BJ (cell line): ENCODE results near the gene COQ8A. TPM values are rescaled to one million over a fixed set of nuclear protein-coding genes. Genes with fewer than 3 reads are reported as not detected.

Experiments
- CTCF ChIA-PET: fragments of 350-600 bp; formaldehyde crosslinking; extraction: SDS; loops from one replicate; lab custom pipeline; 2021; ENCODE audit warnings: antibody characterized with exemption, inconsistent platforms; lab: Yijun Ruan, JAX
- POLR2A ChIA-PET: fragments of 300-600 bp; sonication (Branson Sonifier 250); formaldehyde crosslinking; extraction: SDS; loops from one replicate; lab custom pipeline; 2021; ENCODE audit warnings: antibody characterized with exemption; lab: Charles Lee
- DNase-seq: peaks from one replicate; pipeline ENCODE4 v3.0.0-alpha.2; 2011; ENCODE audit warnings: low read depth
- H3K27me3 ChIP-seq: 2 replicates; pipeline ENCODE4 v1.6.0; 2011; ENCODE audit warnings: low read length; ENCODE audit not compliant: control insufficient read depth, insufficient read depth
- H3K36me3 ChIP-seq: 2 replicates; pipeline ENCODE4 v1.5.1; 2011; ENCODE audit warnings: low read length; ENCODE audit not compliant: control insufficient read depth, insufficient read depth
- H3K4me3 ChIP-seq: 2 replicates; pipeline ENCODE4 v1.5.1; 2011; ENCODE audit warnings: low read depth, mild to moderate bottlenecking, control low read depth, low read length
- CTCF ChIP-seq: IDR thresholded peaks from 2 replicates; pipeline ENCODE4 v1.5.1; 2011; ENCODE audit warnings: low read depth, mild to moderate bottlenecking, control low read depth, inconsistent platforms, low read length, moderate library complexity; ENCODE audit not compliant: insufficient read depth
- polyA plus RNA-seq: library from polyadenylated mRNA; depleted of rRNA; stranded (reverse); fragments of >200 nt; gene quantifications from 2 replicates; pipeline ENCODE4 v1.2.3, GENCODE V29; 2011

Gene COQ8A
- polyA plus RNA-seq, 1 experiment = 6.8 TPM

GRCh38 chr1:226989085-226989920 lies 49.2 kb downstream of the COQ8A start:
- Histone ChIP-seq H3K27me3 (no peaks in the 10 kb centered on the region), H3K36me3 (peaks cover 12% of the 10 kb centered on the region), H3K4me3 (no peak overlapping the region)
- ChIA-PET CTCF (no interaction called here), POLR2A (no interaction called here)
- no peak for TF ChIP-seq CTCF
- DNase-seq = no peak

GRCh38 chr1:226990133-226990716 lies 50.1 kb downstream of the COQ8A start:
- H3K36me3 ChIP-seq = peaks cover 15% of the 10 kb centered on the region
- DNase-seq = no peak
- H3K27me3 ChIP-seq = no peaks in the 10 kb centered on the region
- ChIA-PET POLR2A (no interaction called here), CTCF (no interaction called here)
- TF ChIP-seq CTCF = no peak
- H3K4me3 ChIP-seq = no peak overlapping the region

GRCh38 chr1:226991920-226992319 lies 51.8 kb downstream of the COQ8A start:
- CTCF ChIA-PET = no interaction called here
- H3K36me3 ChIP-seq = peaks cover 16% of the 10 kb centered on the region

GRCh38 chr1:226993814-226994585 lies 53.9 kb downstream of the COQ8A start:
- ChIA-PET CTCF (interaction anchor here (1.0 kb wide), 1 partner anchor 50 kb away, joined by 4 read pairs; no protein-coding TSS in a partner anchor), POLR2A (no interaction called here)
- DNase-seq = no peak
- no peak for TF ChIP-seq CTCF
- Histone ChIP-seq H3K36me3 (peaks cover 11% of the 10 kb centered on the region), H3K27me3 (no peaks in the 10 kb centered on the region), H3K4me3 (no peak overlapping the region)

More at GRCh38 chr1:226991920-226992319, 51.8 kb downstream of the COQ8A start:
- Histone ChIP-seq H3K4me3 (no peak overlapping the region), H3K27me3 (no peaks in the 10 kb centered on the region)
- POLR2A ChIA-PET = no interaction called here
- TF ChIP-seq CTCF = no peak
- no peak for DNase-seq
